ENCODE results near the gene ADAM12. TPM values are rescaled to one million over a fixed set of nuclear protein-coding genes. Genes with fewer than 3 reads are reported as not detected.

ADAM12 gene
- total and polyA plus RNA-seq, 9 of the 15 experiments (the other 6 are each of a cell fraction or from before 2014, with no cell fraction given), result not detected

DNA sequence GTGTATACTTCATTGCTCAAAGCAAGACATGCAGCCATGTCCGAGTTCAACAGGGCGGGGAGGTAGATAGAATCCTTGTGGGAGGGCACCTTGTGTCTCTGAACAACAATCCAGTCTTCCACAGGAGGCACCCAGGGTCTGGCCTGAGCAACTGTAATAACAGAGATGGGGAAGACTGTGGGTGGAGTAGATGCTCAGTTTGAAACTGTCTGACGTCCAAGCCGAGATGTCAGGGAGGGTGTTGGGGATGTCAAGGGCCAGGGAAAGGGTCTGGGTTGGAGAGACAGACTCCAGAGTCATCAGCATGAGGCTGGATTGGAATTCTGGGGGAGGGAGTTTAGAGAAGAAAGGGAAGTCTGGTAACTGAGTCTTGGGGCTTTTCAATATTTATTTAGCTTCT, 403.9 kb downstream of the ADAM12 start:
- ChIA-PET CTCF (ENCODE audit: low intra/inter-chr PET ratio) (no interaction called here), POLR2A (no interaction called here)
- DNase-seq (ENCODE audit: extremely low read depth in 1 of 4, low spot score in 3 of 4), result no peak
- Histone ChIP-seq H4K20me1 (replicated peaks; ENCODE audit: control insufficient read depth, insufficient read depth, low read length) (peaks cover 3% of the 10 kb centered on the region; the same call in 1 of the 2 replicates), H3K4me2 (ENCODE audit: insufficient read depth, low read length) (no peak overlapping the region), H3K79me2 (ENCODE audit: control insufficient read depth, insufficient read depth, low read length) (no peaks in the 10 kb centered on the region), H3K9me1 (ENCODE audit: control insufficient read depth, insufficient read depth, low read length) (no peaks in the 10 kb centered on the region), H3K4me1 (replicated peaks in 1 of 2; ENCODE audit: control insufficient read depth in 2 of 2, insufficient read depth in 2 of 2, low read length in 2 of 2) (no peaks in the 10 kb centered on the region), H3K4me3 (no peak overlapping the region), H3K27ac (ENCODE audit: extremely low read depth, low read depth, low read length) (no peak overlapping the region), H2AFZ (ENCODE audit: low read depth, low read length) (no peak overlapping the region), H3K9me3 (replicated peaks; ENCODE audit: control insufficient read depth, insufficient read depth, low read depth, low read length) (no peaks in the 10 kb centered on the region), H3K36me3 (ENCODE audit: control insufficient read depth, insufficient read depth, low read length) (no peaks in the 10 kb centered on the region), H3K9ac (ENCODE audit: insufficient read depth in 1 of 2, low read depth in 2 of 2, low read length in 2 of 2) (no peak overlapping the region), H3K27me3 (ENCODE audit: control insufficient read depth in 2 of 2, insufficient read depth in 2 of 2, low read length in 2 of 2) (peaks cover 0 to 7% of the 10 kb centered on the region in 2 experiments; a peak in 2 of 5 replicates)
- TF ChIP-seq ZFX (CRISPR knock-in tag; IDR thresholded peaks at IDR 0.05) (no peak), ASH1L (IDR thresholded peaks at IDR 0.05; ENCODE audit: borderline replicate concordance, low read depth, partially characterized antibody) (no peak), BRCA1 (IDR thresholded peaks at IDR 0.05) (no peak), BRCA1 (CRISPR knock-in tag; IDR thresholded peaks at IDR 0.05) (no peak)
- FAIRE-seq, result no peak
- BruUV-seq (replicated peaks), result no TSS peak
- in situ Hi-C loops (cut with MboI), result loop anchor here (10.0 kb wide), 1 partner anchor 520 kb away; no protein-coding TSS in a partner anchor
- intact Hi-C loops (cut with micrococcal nuclease), result loop anchor here (5.0 to 10.0 kb wide), 5 partner anchors 117 to 760 kb away; partner anchors contain the start of gene ADAM12
- ATAC-seq, result no peak
- WGBS (ENCODE audit: insufficient coverage, low coverage, missing lambda C conversion rate), result 0% methylated on average over 4 of the region's 4 CpGs

DNA sequence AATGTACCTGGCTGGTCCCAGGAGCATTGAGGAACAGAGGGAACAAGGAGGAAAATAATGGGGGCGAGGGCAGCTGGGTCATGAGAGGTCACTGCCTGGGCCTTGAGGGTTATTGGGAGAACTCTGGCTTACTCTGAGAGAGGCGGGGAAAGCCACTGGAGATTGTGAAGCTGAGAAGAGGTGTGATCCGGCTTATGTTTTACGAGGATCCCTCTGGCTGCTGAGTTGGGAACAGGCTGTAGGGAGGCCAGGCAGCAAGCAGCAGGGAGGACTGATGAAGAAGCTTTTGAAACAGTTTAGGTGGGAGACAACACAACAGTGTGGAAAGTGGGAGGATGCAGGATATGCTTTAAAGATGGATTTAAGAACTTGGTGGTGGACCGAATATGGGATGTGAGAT, 404.6 kb downstream of the ADAM12 start:
- Histone ChIP-seq H3K36me3 (ENCODE audit: control insufficient read depth, insufficient read depth, low read length) (no peaks in the 10 kb centered on the region), H3K27me3 (ENCODE audit: control insufficient read depth in 2 of 2, insufficient read depth in 2 of 2, low read length in 2 of 2) (peaks cover 0 to 7% of the 10 kb centered on the region in 2 experiments; a peak in 2 of 5 replicates), H2AFZ (ENCODE audit: low read depth, low read length) (no peak overlapping the region), H3K4me1 (replicated peaks in 1 of 2; ENCODE audit: control insufficient read depth in 2 of 2, insufficient read depth in 2 of 2, low read length in 2 of 2) (no peaks in the 10 kb centered on the region), H3K9ac (ENCODE audit: insufficient read depth in 1 of 2, low read depth in 2 of 2, low read length in 2 of 2) (no peak overlapping the region), H3K4me3 (no peak overlapping the region), H3K9me3 (replicated peaks; ENCODE audit: control insufficient read depth, insufficient read depth, low read depth, low read length) (no peaks in the 10 kb centered on the region), H3K79me2 (ENCODE audit: control insufficient read depth, insufficient read depth, low read length) (no peaks in the 10 kb centered on the region), H3K4me2 (ENCODE audit: insufficient read depth, low read length) (no peak overlapping the region), H3K27ac (ENCODE audit: extremely low read depth, low read depth, low read length) (no peak overlapping the region), H3K9me1 (ENCODE audit: control insufficient read depth, insufficient read depth, low read length) (no peaks in the 10 kb centered on the region), H4K20me1 (replicated peaks; ENCODE audit: control insufficient read depth, insufficient read depth, low read length) (peaks cover 3% of the 10 kb centered on the region; the same call in 1 of the 2 replicates)
- ATAC-seq (no peak), DNase-seq (ENCODE audit: extremely low read depth in 1 of 4, low spot score in 3 of 4) (no peak), FAIRE-seq (no peak)
- intact Hi-C loops (cut with micrococcal nuclease) (loop anchor here (2.0 to 10.0 kb wide), 6 partner anchors 116 to 1871 kb away; partner anchors contain the start of gene ADAM12), in situ Hi-C loops (cut with MboI) (loop anchor here (10.0 kb wide), 1 partner anchor 521 kb away; no protein-coding TSS in a partner anchor)
- 0% methylated on average over 5 of the region's 5 CpGs for WGBS (ENCODE audit: insufficient coverage, low coverage, missing lambda C conversion rate)
- ChIA-PET POLR2A (no interaction called here), CTCF (ENCODE audit: low intra/inter-chr PET ratio) (no interaction called here)
- no TSS peak for BruUV-seq (replicated peaks)
- no peak for TF ChIP-seq ZNF121 (CRISPR knock-in tag; conservative IDR thresholded peaks at IDR 0.05)
- no peak for TF ChIP-seq PRMT5 (CRISPR knock-in tag; IDR thresholded peaks at IDR 0.05)
- no peak for TF ChIP-seq ZNF239 (CRISPR knock-in tag; IDR thresholded peaks at IDR 0.05)
- TF ChIP-seq, protein P1, sequence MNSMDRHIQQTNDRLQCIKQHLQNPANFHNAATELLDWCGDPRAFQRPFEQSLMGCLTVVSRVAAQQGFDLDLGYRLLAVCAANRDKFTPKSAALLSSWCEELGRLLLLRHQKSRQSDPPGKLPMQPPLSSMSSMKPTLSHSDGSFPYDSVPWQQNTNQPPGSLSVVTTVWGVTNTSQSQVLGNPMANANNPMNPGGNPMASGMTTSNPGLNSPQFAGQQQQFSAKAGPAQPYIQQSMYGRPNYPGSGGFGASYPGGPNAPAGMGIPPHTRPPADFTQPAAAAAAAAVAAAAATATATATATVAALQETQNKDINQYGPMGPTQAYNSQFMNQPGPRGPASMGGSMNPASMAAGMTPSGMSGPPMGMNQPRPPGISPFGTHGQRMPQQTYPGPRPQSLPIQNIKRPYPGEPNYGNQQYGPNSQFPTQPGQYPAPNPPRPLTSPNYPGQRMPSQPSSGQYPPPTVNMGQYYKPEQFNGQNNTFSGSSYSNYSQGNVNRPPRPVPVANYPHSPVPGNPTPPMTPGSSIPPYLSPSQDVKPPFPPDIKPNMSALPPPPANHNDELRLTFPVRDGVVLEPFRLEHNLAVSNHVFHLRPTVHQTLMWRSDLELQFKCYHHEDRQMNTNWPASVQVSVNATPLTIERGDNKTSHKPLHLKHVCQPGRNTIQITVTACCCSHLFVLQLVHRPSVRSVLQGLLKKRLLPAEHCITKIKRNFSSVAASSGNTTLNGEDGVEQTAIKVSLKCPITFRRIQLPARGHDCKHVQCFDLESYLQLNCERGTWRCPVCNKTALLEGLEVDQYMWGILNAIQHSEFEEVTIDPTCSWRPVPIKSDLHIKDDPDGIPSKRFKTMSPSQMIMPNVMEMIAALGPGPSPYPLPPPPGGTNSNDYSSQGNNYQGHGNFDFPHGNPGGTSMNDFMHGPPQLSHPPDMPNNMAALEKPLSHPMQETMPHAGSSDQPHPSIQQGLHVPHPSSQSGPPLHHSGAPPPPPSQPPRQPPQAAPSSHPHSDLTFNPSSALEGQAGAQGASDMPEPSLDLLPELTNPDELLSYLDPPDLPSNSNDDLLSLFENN (IDR thresholded peaks at IDR 0.05; ENCODE audit: low read depth in 2 of 2, low read length in 2 of 2), result no peak
- TF ChIP-seq STAT5B (CRISPR knock-in tag; IDR thresholded peaks at IDR 0.05), result no peak
- no peak for TF ChIP-seq NCOA2 (IDR thresholded peaks at IDR 0.05; ENCODE audit: partially characterized antibody in 2 of 2)
- no peak for TF ChIP-seq PTRF (tag; IDR thresholded peaks at IDR 0.05)
- TF ChIP-seq, protein P2, sequence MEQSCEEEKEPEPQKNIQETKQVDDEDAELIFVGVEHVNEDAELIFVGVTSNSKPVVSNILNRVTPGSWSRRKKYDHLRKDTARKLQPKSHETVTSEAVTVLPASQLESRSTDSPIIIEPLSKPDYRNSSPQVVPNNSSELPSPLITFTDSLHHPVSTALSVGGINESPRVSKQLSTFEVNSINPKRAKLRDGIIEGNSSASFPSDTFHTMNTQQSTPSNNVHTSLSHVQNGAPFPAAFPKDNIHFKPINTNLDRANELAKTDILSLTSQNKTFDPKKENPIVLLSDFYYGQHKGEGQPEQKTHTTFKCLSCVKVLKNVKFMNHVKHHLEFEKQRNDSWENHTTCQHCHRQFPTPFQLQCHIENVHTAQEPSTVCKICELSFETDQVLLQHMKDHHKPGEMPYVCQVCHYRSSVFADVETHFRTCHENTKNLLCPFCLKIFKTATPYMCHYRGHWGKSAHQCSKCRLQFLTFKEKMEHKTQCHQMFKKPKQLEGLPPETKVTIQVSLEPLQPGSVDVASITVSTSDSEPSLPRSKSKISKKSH (CRISPR knock-in tag; IDR thresholded peaks at IDR 0.05), result no peak

Data from K562 (cell line).